SKM-1 (cell line): ENCODE results near the gene ZRANB2.

ENCODE experiments used
- DNase-seq: peaks from one replicate; lab custom pipeline; 2025; ENCODE audit not compliant: unreplicated experiment; lab: John Stamatoyannopoulos, UW

ZRANB2 gene

DNA sequence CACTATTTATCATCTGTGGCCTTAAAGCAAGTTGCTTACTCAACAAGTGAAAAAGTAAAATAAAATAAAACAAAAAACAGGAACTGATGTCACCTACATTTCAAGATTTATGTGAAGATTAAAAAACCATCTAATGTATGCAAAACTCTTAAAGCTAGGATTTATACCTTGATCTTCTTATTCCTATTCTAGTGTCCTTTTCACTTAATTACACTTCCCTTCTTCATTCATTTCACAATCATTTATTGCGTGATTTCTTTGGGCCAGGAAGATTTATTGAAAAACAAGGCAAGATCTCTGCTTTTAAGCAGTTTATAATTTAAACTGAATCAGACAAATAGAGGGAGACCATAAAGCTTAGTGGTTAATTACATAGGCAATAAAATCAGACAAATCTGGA, 51.9 kb downstream of the ZRANB2 start:
- DNase-seq = no peak

GRCh38 chr1:71027991-71028390, 52.8 kb downstream of the ZRANB2 start:
- DNase-seq = no peak

GRCh38 chr1:71026093-71026492, 54.7 kb downstream of the ZRANB2 start:
- DNase-seq = no peak

DNA sequence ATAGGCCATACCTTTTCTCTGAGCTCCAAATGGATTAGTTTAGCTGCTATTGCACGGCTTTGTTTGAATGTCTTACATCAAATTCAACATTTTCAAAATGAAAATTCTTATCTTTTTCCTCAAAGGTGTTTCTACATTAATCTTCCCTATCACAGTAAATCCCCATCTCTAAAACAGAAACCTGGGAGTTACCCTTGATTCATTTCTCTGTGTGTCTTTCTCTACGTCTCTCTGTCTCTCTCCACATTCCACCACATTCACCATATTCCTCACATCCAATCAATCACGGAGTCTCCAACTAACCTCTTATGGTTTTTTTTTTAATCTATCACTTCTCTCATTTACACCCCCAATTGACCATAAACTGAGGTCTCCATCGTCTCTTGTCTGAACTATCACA, 57.3 kb downstream of the ZRANB2 start:
- no peak for DNase-seq

DNA sequence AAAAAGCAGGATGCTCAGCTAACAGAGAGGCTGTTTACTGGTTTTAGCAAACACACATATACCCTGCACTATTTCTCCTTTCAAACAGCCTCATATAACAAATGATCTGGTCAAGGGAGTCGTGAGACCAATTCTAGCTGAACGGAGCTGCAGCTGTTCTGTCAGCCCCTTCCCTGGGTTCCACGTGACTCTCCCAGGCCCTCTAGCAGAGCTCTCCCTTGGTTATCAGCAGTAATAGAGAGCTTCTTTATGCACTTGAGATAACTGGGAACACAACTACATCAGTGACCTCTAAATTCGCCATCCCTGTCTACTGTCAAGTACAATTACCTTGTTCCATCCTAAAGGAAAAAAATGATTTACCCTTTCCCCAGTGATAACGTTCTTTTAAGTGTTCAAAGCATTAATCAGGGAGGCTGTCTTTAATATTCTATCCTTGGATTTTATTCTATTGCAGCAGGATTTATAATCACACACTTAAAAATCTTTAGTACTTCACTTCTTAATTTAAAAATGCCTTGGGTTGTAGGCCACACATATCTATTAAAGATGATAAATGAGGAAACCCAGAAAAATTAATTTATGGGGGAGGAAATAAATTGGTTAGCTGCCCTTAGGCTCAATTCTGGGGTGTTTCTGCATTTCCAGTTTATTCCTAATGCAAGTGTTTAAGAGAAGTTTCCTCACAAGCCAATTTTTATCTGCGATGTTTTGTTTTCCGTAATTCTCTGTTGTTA, 61.4 kb downstream of the ZRANB2 start:
- no peak for DNase-seq

DNA sequence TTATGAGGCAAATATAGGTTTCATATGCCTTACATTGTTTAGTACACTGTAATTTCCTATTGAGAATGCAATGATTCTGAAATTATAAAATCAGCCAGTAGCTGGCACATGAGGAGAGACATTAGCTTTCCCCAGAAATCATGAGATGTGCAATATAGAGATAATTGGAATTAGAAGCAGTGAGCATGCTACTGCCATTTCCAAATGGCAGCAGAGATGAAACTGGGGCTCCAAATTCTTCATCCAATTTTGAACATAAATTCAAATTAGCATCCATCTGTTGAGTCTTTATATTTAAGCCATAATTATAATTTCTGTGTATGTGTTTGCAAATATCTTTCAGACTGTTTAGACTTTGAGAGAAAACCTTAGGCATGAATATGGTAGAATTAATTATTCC, 62.0 kb downstream of the ZRANB2 start:
- DNase-seq = no peak

- no peak for DNase-seq
These were observed 65.1 kb downstream of the ZRANB2 start for GRCh38 chr1:71015745-71016144.

GRCh38 chr1:71014178-71014579, 66.7 kb downstream of the ZRANB2 start:
- DNase-seq = no peak
